ENCODE data around the gene PPP1R26.

PPP1R26 gene

GRCh38 chr9:135485832-135486231 lies 6.2 kb downstream of the PPP1R26 start:
- Histone ChIP-seq H3K4me3 (replicated peaks; ENCODE audit: low read depth, low read length) (no peak overlapping the region), H3K36me3 (ENCODE audit: control insufficient read depth, insufficient read depth, low read length) (no peaks in the 10 kb centered on the region; the same call in none of the 2 replicates), H3K27me3 (replicated peaks; ENCODE audit: control insufficient read depth, insufficient read depth, low read length) (no peaks in the 10 kb centered on the region)
- TF ChIP-seq CTCF (IDR thresholded peaks at IDR 0.05; ENCODE audit: insufficient read depth, low read length, poor library complexity, severe bottlenecking), result no peak
- no peak for DNase-seq (ENCODE audit: extremely low read depth, insufficient read length)

GRCh38 chr9:135486267-135487065 lies 6.9 kb downstream of the PPP1R26 start:
- TF ChIP-seq CTCF (IDR thresholded peaks at IDR 0.05; ENCODE audit: insufficient read depth, low read length, poor library complexity, severe bottlenecking), result no peak
- Histone ChIP-seq H3K36me3 (ENCODE audit: control insufficient read depth, insufficient read depth, low read length) (no peaks in the 10 kb centered on the region; the same call in none of the 2 replicates), H3K4me3 (replicated peaks; ENCODE audit: low read depth, low read length) (no peak overlapping the region), H3K27me3 (replicated peaks; ENCODE audit: control insufficient read depth, insufficient read depth, low read length) (no peaks in the 10 kb centered on the region)
- DNase-seq (ENCODE audit: extremely low read depth, insufficient read length), result no peak

GRCh38 chr9:135487281-135488012 lies 7.9 kb downstream of the PPP1R26 start:
- Histone ChIP-seq H3K27me3 (replicated peaks; ENCODE audit: control insufficient read depth, insufficient read depth, low read length) (no peaks in the 10 kb centered on the region), H3K36me3 (ENCODE audit: control insufficient read depth, insufficient read depth, low read length) (no peaks in the 10 kb centered on the region; the same call in none of the 2 replicates), H3K4me3 (replicated peaks; ENCODE audit: low read depth, low read length) (no peak overlapping the region)
- no peak for TF ChIP-seq CTCF (IDR thresholded peaks at IDR 0.05; ENCODE audit: insufficient read depth, low read length, poor library complexity, severe bottlenecking)
- no peak for DNase-seq (ENCODE audit: extremely low read depth, insufficient read length)

GRCh38 chr9:135488013-135488330 lies 8.4 kb downstream of the PPP1R26 start:
- no peak overlapping the region for H3K4me3 ChIP-seq (replicated peaks; ENCODE audit: low read depth, low read length)
- no peak for TF ChIP-seq CTCF (IDR thresholded peaks at IDR 0.05; ENCODE audit: insufficient read depth, low read length, poor library complexity, severe bottlenecking)
- no peaks in the 10 kb centered on the region; the same call in none of the 2 replicates for H3K36me3 ChIP-seq (ENCODE audit: control insufficient read depth, insufficient read depth, low read length)
- H3K27me3 ChIP-seq (replicated peaks; ENCODE audit: control insufficient read depth, insufficient read depth, low read length), result no peaks in the 10 kb centered on the region
- DNase-seq (ENCODE audit: extremely low read depth, insufficient read length), result no peak

GRCh38 chr9:135488527-135488926 lies 8.9 kb downstream of the PPP1R26 start:
- Histone ChIP-seq H3K4me3 (replicated peaks; ENCODE audit: low read depth, low read length) (no peak overlapping the region), H3K27me3 (replicated peaks; ENCODE audit: control insufficient read depth, insufficient read depth, low read length) (no peaks in the 10 kb centered on the region), H3K36me3 (ENCODE audit: control insufficient read depth, insufficient read depth, low read length) (no peaks in the 10 kb centered on the region; the same call in none of the 2 replicates)
- DNase-seq (ENCODE audit: extremely low read depth, insufficient read length), result no peak
- TF ChIP-seq CTCF (IDR thresholded peaks at IDR 0.05; ENCODE audit: insufficient read depth, low read length, poor library complexity, severe bottlenecking), result no peak
